Cardiac septum (tissue), 1 donor: Measurements from ENCODE around the gene CNGA2. TPM values are rescaled to one million over a fixed set of nuclear protein-coding genes. Genes with fewer than 3 reads are reported as not detected.
"Not testable (repeated sequence)": the region's sequence is repeated elsewhere in the genome, so short reads cannot be mapped to it uniquely, and the experiment has no call there.

ENCODE experiments used
- DNase-seq: peaks from one replicate; pipeline ENCODE4 v3.0.0-alpha.2; 2020; ENCODE audit warnings: low spot score
- intact Hi-C: fragments of 100-400 bp; cut with DNase I; formaldehyde crosslinking; loops from one replicate; pipeline ENCODE4 v1.14.0; 2022
- long read RNA-seq: library from polyadenylated mRNA; unstranded; transcript quantifications from one replicate; pipeline ENCODE4 v2.0.0, GENCODE V29; 2021
- total RNA-seq: library from RNA; stranded (reverse); fragmentation: NEBNext Ultra II Directional; extraction: Animal tissue kit (Norgen Biotek cat#: 25700); gene quantifications from one replicate; pipeline ENCODE4 v1.2.1, GENCODE V29; 2021
- donor health status: DM: no; HTN: no; CAD: no.

CNGA2 gene
- total RNA-seq = not detected
- long read RNA-seq = 0 reads

- no peak for DNase-seq
- intact Hi-C loops = no loop called here
These were observed at the start of gene CNGA2 for GRCh38 chrX:151734446-151734845. Gene CNGA2, plus strand, starts transcription at chrX:151734746. Its CDS starts 3,738 bp downstream, at chrX:151738484.

GRCh38 chrX:151687635-151688034 is 46.9 kb upstream of the CNGA2 start:
- intact Hi-C loops = no loop called here
- peak; percentile 53 for DNase-seq

GRCh38 chrX:151688695-151689094 is 45.9 kb upstream of the CNGA2 start:
- intact Hi-C loops = no loop called here
- DNase-seq = peak; percentile 17

- DNase-seq = peak; percentile 46
- intact Hi-C loops = no loop called here
These were observed 41.7 kb upstream of the CNGA2 start for GRCh38 chrX:151692825-151693224.

GRCh38 chrX:151694121-151694520 is 40.4 kb upstream of the CNGA2 start:
- DNase-seq = no peak
- intact Hi-C loops = no loop called here

- DNase-seq = no peak
- intact Hi-C loops = no loop called here
These were observed 39.6 kb upstream of the CNGA2 start, which contains the start of gene PRRG3 for GRCh38 chrX:151694661-151695582. Gene PRRG3, plus strand, starts transcription at chrX:151695458. Its CDS starts 3,357 bp downstream, at chrX:151698815.

- intact Hi-C loops = no loop called here
- DNase-seq = peak; percentile 73
These were observed 38.8 kb upstream of the CNGA2 start for GRCh38 chrX:151695583-151696340.

- intact Hi-C loops = not testable (repeated sequence)
- DNase-seq = peak; percentile 24
These were observed 37.5 kb upstream of the CNGA2 start for GRCh38 chrX:151697082-151697481.

GRCh38 chrX:151697522-151697921 is 37.0 kb upstream of the CNGA2 start:
- peak; percentile 33 for DNase-seq
- intact Hi-C loops = no loop called here

- intact Hi-C loops = no loop called here
- peak; percentile 39 for DNase-seq
These were observed 36.1 kb upstream of the CNGA2 start for GRCh38 chrX:151698485-151698884.

GRCh38 chrX:151699746-151700145 is 34.8 kb upstream of the CNGA2 start:
- intact Hi-C loops = no loop called here
- peak; percentile 57 for DNase-seq

GRCh38 chrX:151700581-151700980 is 34.0 kb upstream of the CNGA2 start:
- peak; percentile 29 for DNase-seq
- intact Hi-C loops = no loop called here

- DNase-seq = peak; percentile 44
- intact Hi-C loops = no loop called here
These were observed 33.5 kb upstream of the CNGA2 start for GRCh38 chrX:151701071-151701470.

GRCh38 chrX:151701531-151701930 is 33.0 kb upstream of the CNGA2 start:
- intact Hi-C loops = no loop called here
- peak; percentile 19 for DNase-seq

- intact Hi-C loops = no loop called here
- DNase-seq = peak; percentile 41
These were observed 32.4 kb upstream of the CNGA2 start for GRCh38 chrX:151702026-151702714.

GRCh38 chrX:151702741-151703340 is 31.7 kb upstream of the CNGA2 start:
- peak; percentile 66 for DNase-seq
- intact Hi-C loops = no loop called here

GRCh38 chrX:151703487-151703886 is 31.1 kb upstream of the CNGA2 start:
- DNase-seq = peak; percentile 79
- intact Hi-C loops = no loop called here

GRCh38 chrX:151704041-151704663 is 30.4 kb upstream of the CNGA2 start:
- intact Hi-C loops = no loop called here
- DNase-seq = peak; percentile 67

GRCh38 chrX:151708821-151709220 is 25.7 kb upstream of the CNGA2 start:
- intact Hi-C loops = no loop called here
- DNase-seq = peak; percentile 58
